A549 (cell line): ENCODE data around the gene DOC2B. TPM values are rescaled to one million over a fixed set of nuclear protein-coding genes. Genes with fewer than 3 reads are reported as not detected.

ENCODE experiments used
- ATAC-seq, 2 experiments: fragments of 200-7000 bp in 1 of 2; fragments of >200 bp in 1 of 2; cut with Nextera tagmentation in 1 of 2; cut with Tn5 transposase in 1 of 2; 3 replicates each; pipeline versions ENCODE4 v1.8.0 to v1.9.1; 2018 to 2020; ENCODE audit warnings: mild to moderate bottlenecking in 1 of 2, moderate library complexity in 1 of 2
- CTCF ChIA-PET: fragments of 300-600 bp; sonication (Branson Sonifier 250); formaldehyde crosslinking; extraction: SDS; loops from one replicate; lab custom pipeline; 2021; ENCODE audit warnings: antibody characterized with exemption, inconsistent platforms; lab: Yijun Ruan, JAX
- POLR2A ChIA-PET: fragments of 350-600 bp; formaldehyde crosslinking; extraction: SDS; loops from one replicate; lab custom pipeline; 2021; ENCODE audit warnings: antibody characterized with exemption, inconsistent platforms; lab: Yijun Ruan, JAX
- DNase-seq, 2 experiments: peaks; one replicate each; pipeline versions ENCODE4 v3.0.0 to v3.0.0-alpha.2; 2011 to 2016; ENCODE audit warnings: low read depth in 1 of 2, low spot score in 1 of 2
- FAIRE-seq: peaks from 2 replicates; lab custom pipeline; 2011; peaks lifted over from hg19 to GRCh38; lab: Jason Lieb, UNC
- H3K27ac ChIP-seq, 2 experiments: fragments of >200 bp; sonication (Bioruptor Twin); formaldehyde crosslinking; 3 replicates each; pipeline ENCODE4 v1.5.1; 2016 to 2017
- H3K4me1 ChIP-seq: fragments of >200 bp; sonication (Bioruptor Twin); formaldehyde crosslinking; 3 replicates; pipeline ENCODE4 v1.6.1; 2016
- H3K4me2 ChIP-seq: fragments of >200 bp; sonication (Bioruptor Twin); formaldehyde crosslinking; 3 replicates; pipeline ENCODE4 v1.6.1; 2016
- H3K4me3 ChIP-seq: fragments of >200 bp; sonication (Bioruptor Twin); formaldehyde crosslinking; 3 replicates; pipeline ENCODE4 v1.5.1; 2016
- H3K9me3 ChIP-seq: fragments of >200 bp; sonication (Bioruptor Twin); formaldehyde crosslinking; 3 replicates; pipeline ENCODE4 v1.6.1; 2016
- ELK1 ChIP-seq: fragments of 150-350 bp; IDR thresholded peaks from 2 replicates; pipeline ENCODE4 v1.6.1; 2014; ENCODE audit warnings: low read depth, mild to moderate bottlenecking, low read length
- ESRRA ChIP-seq: fragments of 150-350 bp; IDR thresholded peaks from 2 replicates; pipeline ENCODE4 v1.6.1; 2014; ENCODE audit warnings: mild to moderate bottlenecking, low read length, borderline replicate concordance
- FOSL2 ChIP-seq, 2 experiments: fragments of 450-650 bp in 1 of 2; fragments of >200 bp in 1 of 2; sonication (Bioruptor Twin) in 1 of 2; formaldehyde crosslinking; IDR thresholded peaks; 2 replicates each; pipeline versions ENCODE4 v1.5.0 to v1.6.1; 2016 to 2020; ENCODE audit warnings: mild to moderate bottlenecking in 1 of 2, moderate library complexity in 1 of 2
- FOXS1 ChIP-seq: fragments of 250-450 bp; sonication (Bioruptor Pico); IDR thresholded peaks from 2 replicates; pipeline ENCODE4 v1.5.0; 2020; ENCODE audit warnings: mild to moderate bottlenecking, moderate library complexity
- JUN ChIP-seq, 2 experiments: fragments of >200 bp; sonication (Bioruptor Twin); formaldehyde crosslinking; IDR thresholded peaks; 2 replicates in 1 of 2; 3 replicates in 1 of 2; pipeline ENCODE4 v1.6.1; 2016 to 2017
- KDM1A ChIP-seq: fragments of 200-600 bp; sonication (generic); IDR thresholded peaks from 2 replicates; pipeline ENCODE4 v1.6.1; 2016; ENCODE audit warnings: low read depth, mild to moderate bottlenecking
- MAFK ChIP-seq: fragments of 450-650 bp; IDR thresholded peaks from 2 replicates; pipeline ENCODE4 v1.6.1; 2014; ENCODE audit not compliant: partially characterized antibody
- NPAS2 ChIP-seq: fragments of 250-450 bp; sonication (Bioruptor Pico); IDR thresholded peaks from 2 replicates; pipeline ENCODE4 v1.8.0; 2022; ENCODE audit warnings: mild to moderate bottlenecking, moderate library complexity, borderline replicate concordance
- POLR2A ChIP-seq: IDR thresholded peaks from 2 replicates; pipeline ENCODE4 v1.6.1; 2012; ENCODE audit warnings: mild to moderate bottlenecking, low read length
- RAD21 ChIP-seq, 2 experiments: fragments of >200 bp in 1 of 2; sonication (Bioruptor Twin) in 1 of 2; formaldehyde crosslinking in 1 of 2; IDR thresholded peaks in 1 of 2; conservative IDR thresholded peaks in 1 of 2; 2 replicates in 1 of 2; 3 replicates in 1 of 2; pipeline ENCODE4 v1.6.1; 2012 to 2018; ENCODE audit warnings: inconsistent platforms in 1 of 2
- REST ChIP-seq: fragments of 200-600 bp; sonication (generic); IDR thresholded peaks from 2 replicates; pipeline ENCODE4 v1.6.1; 2016; ENCODE audit warnings: antibody characterized with exemption, mild to moderate bottlenecking, moderate library complexity
- RNF2 ChIP-seq: fragments of 200-600 bp; sonication (generic); IDR thresholded peaks from 2 replicates; pipeline ENCODE4 v1.6.1; 2016; ENCODE audit warnings: low read depth, mild to moderate bottlenecking, antibody characterized with exemption, moderate library complexity, borderline replicate concordance
- TP53 ChIP-seq: fragments of 250-450 bp; sonication (Bioruptor Pico); IDR thresholded peaks from 2 replicates; pipeline ENCODE4 v1.5.0; 2021; ENCODE audit warnings: mild to moderate bottlenecking, moderate library complexity
- ZNF302 ChIP-seq: fragments of 250-450 bp; sonication (Bioruptor Pico); IDR thresholded peaks from 2 replicates; pipeline ENCODE4 v1.9.0; 2021; ENCODE audit warnings: inconsistent platforms, mild to moderate bottlenecking, moderate library complexity
- ZSCAN20 ChIP-seq: fragments of 250-450 bp; sonication (Bioruptor Pico); IDR thresholded peaks from 2 replicates; pipeline ENCODE4 v1.8.0; 2022; ENCODE audit warnings: mild to moderate bottlenecking, moderate library complexity
- WGBS: methylation state at CpG from one replicate; pipeline ENCODE4 v1.1.6; 2017; ENCODE audit errors: missing lambda C conversion rate; 5-methylcytosine and 5-hydroxymethylcytosine counted together
- polyA plus RNA-seq, 4 experiments: library from polyadenylated mRNA; depleted of rRNA in 3 of 4; stranded (reverse); fragments of >200 nt; fragmentation: RNase III in 1 of 4; extraction: RNeasy Plus Mini Kit Qiagen cat#74134 plus additional on column Dnase treatment in 1 of 4; gene quantifications; 2 replicates in 3 of 4; 3 replicates in 1 of 4; pipeline ENCODE4 v1.2.3, GENCODE V29; 2011 to 2017

Gene DOC2B
- polyA plus RNA-seq, 2 of the 4 experiments (the other 2 are of a cell fraction) = 0.27 to 1.6 TPM

- DNase-seq = no peak
- no peaks in the 10 kb centered on the region for H3K4me1 ChIP-seq
- H3K27ac ChIP-seq = no peak overlapping the region
- no peak for FAIRE-seq
- no peak overlapping the region for H3K4me2 ChIP-seq
- ChIA-PET POLR2A (no interaction called here), CTCF (interaction anchor here (0.6 to 1.3 kb wide), 2 partner anchors 12 to 859 kb away, joined by 4 read pairs; no protein-coding TSS in a partner anchor)
- TF ChIP-seq RAD21 (conservative IDR thresholded peaks at IDR 0.05 in 1 of 2, IDR thresholded peaks at IDR 0.05 in 1 of 2) (no peak), RNF2 (no peak), TP53 (CRISPR knock-in tag) (no peak)
- no peaks in the 10 kb centered on the region for H3K9me3 ChIP-seq
- ATAC-seq = peak in 1 of 2 experiments; percentile 18; a peak in 3 of 6 replicates
- H3K4me3 ChIP-seq = no peak overlapping the region
- 74% methylated on average over 14 of the region's 15 CpGs for WGBS
Measured at GRCh38 chr17:227078-227945, 45.9 kb upstream of the DOC2B start.

GRCh38 chr17:226108-227077, 44.9 kb upstream of the DOC2B start:
- FAIRE-seq = no peak
- Histone ChIP-seq H3K9me3 (no peaks in the 10 kb centered on the region), H3K4me1 (no peaks in the 10 kb centered on the region), H3K4me3 (no peak overlapping the region), H3K4me2 (no peak overlapping the region), H3K27ac (no peak overlapping the region)
- no peak; a peak in 2 of 6 replicates for ATAC-seq
- 89% methylated on average over 24 of the region's 24 CpGs for WGBS
- ChIA-PET CTCF (interaction anchor here (1.1 kb wide), 1 partner anchor 28 kb away, joined by 3 read pairs; no protein-coding TSS in a partner anchor), POLR2A (no interaction called here)
- no peak for DNase-seq
- no peak for TF ChIP-seq ZSCAN20 (CRISPR knock-in tag)
- TF ChIP-seq KDM1A = no peak
- no peak for TF ChIP-seq ELK1
- TF ChIP-seq POLR2A = no peak
- no peak for TF ChIP-seq FOXS1 (CRISPR knock-in tag)
- no peak for TF ChIP-seq JUN (IDR thresholded peaks at IDR 0.05)
- no peak for TF ChIP-seq REST
- TF ChIP-seq ZNF302 = no peak
- TF ChIP-seq MAFK = no peak
- TF ChIP-seq FOSL2 (IDR thresholded peaks at IDR 0.05) = no peak
- no peak for TF ChIP-seq FOSL2 (CRISPR knock-in tag; IDR thresholded peaks at IDR 0.05)
- TF ChIP-seq NPAS2 (CRISPR knock-in tag) = no peak
- no peak for TF ChIP-seq ESRRA
